ENCODE data around the gene LOXL1.
A peak's percentile ranks its signal among the peaks of the same experiment; 100 is the strongest.

The LOXL1 gene

GRCh38 chr15:73981761-73982221 is 55.5 kb downstream of the LOXL1 start:
- no peak for DNase-seq (ENCODE audit: low read depth)

- DNase-seq (ENCODE audit: low read depth), result no peak
These were observed 56.1 kb downstream of the LOXL1 start for GRCh38 chr15:73982222-73982962.

- no peak for DNase-seq (ENCODE audit: low read depth)
These were observed 57.0 kb downstream of the LOXL1 start for GRCh38 chr15:73983211-73983727.

GRCh38 chr15:73983773-73984172 is 57.5 kb downstream of the LOXL1 start:
- no peak for DNase-seq (ENCODE audit: low read depth)

GRCh38 chr15:73984208-73984979 is 58.1 kb downstream of the LOXL1 start:
- no peak for DNase-seq (ENCODE audit: low read depth)

GRCh38 chr15:73985101-73985873 is 59.0 kb downstream of the LOXL1 start:
- no peak for DNase-seq (ENCODE audit: low read depth)

GRCh38 chr15:73986055-73986775 is 60.0 kb downstream of the LOXL1 start:
- no peak for DNase-seq (ENCODE audit: low read depth)

GRCh38 chr15:73986776-73987056 is 60.5 kb downstream of the LOXL1 start:
- no peak for DNase-seq (ENCODE audit: low read depth)

GRCh38 chr15:73987250-73987649 is 61.0 kb downstream of the LOXL1 start:
- no peak for DNase-seq (ENCODE audit: low read depth)

- DNase-seq (ENCODE audit: low read depth), result no peak
These were observed 61.6 kb downstream of the LOXL1 start for GRCh38 chr15:73987681-73988444.

GRCh38 chr15:73988445-73988969 is 62.2 kb downstream of the LOXL1 start:
- DNase-seq (ENCODE audit: low read depth), result no peak

GRCh38 chr15:73989001-73989798 is 62.9 kb downstream of the LOXL1 start:
- DNase-seq (ENCODE audit: low read depth), result no peak

GRCh38 chr15:73990250-73991005 is 64.2 kb downstream of the LOXL1 start:
- no peak for DNase-seq (ENCODE audit: low read depth)

- no peak for DNase-seq (ENCODE audit: low read depth)
These were observed 65.0 kb downstream of the LOXL1 start for GRCh38 chr15:73991260-73991659.

- peak; percentile 88 for DNase-seq (ENCODE audit: low read depth)
These were observed 65.7 kb downstream of the LOXL1 start, which contains the start of gene STOML1 for GRCh38 chr15:73991726-73992593. Gene STOML1 (minus strand): TSS chr15:73992295. CDS start chr15:73992223, 72 bp downstream.

- DNase-seq (ENCODE audit: low read depth), result no peak
These were observed 66.3 kb downstream of the LOXL1 start for GRCh38 chr15:73992594-73992898.

GRCh38 chr15:73993211-73993994 is 67.1 kb downstream of the LOXL1 start:
- no peak for DNase-seq (ENCODE audit: low read depth)
